GM08714 (cell line): ENCODE results near the gene PDE4B.

Source experiments
- H3K4me3 ChIP-seq: fragments of 200-500 bp; sonication (Bioruptor generic); 2 replicates; pipeline ENCODE4 v1.5.1; 2014; ENCODE audit warnings: mild to moderate bottlenecking, low read length, inconsistent platforms
- ZNF274 ChIP-seq: IDR thresholded peaks from 2 replicates; pipeline ENCODE4 v1.6.1; 2012; ENCODE audit warnings: mild to moderate bottlenecking, low read depth, low read length

The PDE4B gene

GRCh38 chr1:65942476-65942875 is 149.8 kb downstream of the PDE4B start:
- no peak overlapping the region for H3K4me3 ChIP-seq
- TF ChIP-seq ZNF274 = no peak

GRCh38 chr1:65946376-65946775 is 153.7 kb downstream of the PDE4B start:
- H3K4me3 ChIP-seq = no peak overlapping the region
- TF ChIP-seq ZNF274 = no peak

GRCh38 chr1:65946960-65947359 is 154.3 kb downstream of the PDE4B start:
- no peak for TF ChIP-seq ZNF274
- no peak overlapping the region for H3K4me3 ChIP-seq

- TF ChIP-seq ZNF274 = no peak
- H3K4me3 ChIP-seq = no peak overlapping the region
Observed at GRCh38 chr1:65948609-65949229, 156.0 kb downstream of the PDE4B start.

- TF ChIP-seq ZNF274 = no peak
- H3K4me3 ChIP-seq = no peak overlapping the region
Observed at GRCh38 chr1:65949230-65949626, 156.5 kb downstream of the PDE4B start.

- no peak overlapping the region for H3K4me3 ChIP-seq
- TF ChIP-seq ZNF274 = no peak
Observed at GRCh38 chr1:65949933-65950332, 157.2 kb downstream of the PDE4B start.

- TF ChIP-seq ZNF274 = no peak
- H3K4me3 ChIP-seq = no peak overlapping the region
Observed at GRCh38 chr1:65952696-65953095, 160.0 kb downstream of the PDE4B start.

- no peak for TF ChIP-seq ZNF274
- no peak overlapping the region for H3K4me3 ChIP-seq
Observed at GRCh38 chr1:65953170-65953569, 160.5 kb downstream of the PDE4B start.

GRCh38 chr1:65955071-65955470 is 162.4 kb downstream of the PDE4B start:
- TF ChIP-seq ZNF274 = no peak
- no peak overlapping the region for H3K4me3 ChIP-seq

GRCh38 chr1:65955503-65955902 is 162.8 kb downstream of the PDE4B start:
- no peak overlapping the region for H3K4me3 ChIP-seq
- no peak for TF ChIP-seq ZNF274

- TF ChIP-seq ZNF274 = no peak
- H3K4me3 ChIP-seq = no peak overlapping the region
Observed at GRCh38 chr1:65958561-65959350, 166.1 kb downstream of the PDE4B start.

- no peak overlapping the region for H3K4me3 ChIP-seq
- TF ChIP-seq ZNF274 = no peak
Observed at GRCh38 chr1:65959896-65960567, 167.3 kb downstream of the PDE4B start.

GRCh38 chr1:65963156-65963888 is 170.6 kb downstream of the PDE4B start:
- H3K4me3 ChIP-seq = no peak overlapping the region
- no peak for TF ChIP-seq ZNF274

GRCh38 chr1:65964123-65964522 is 171.4 kb downstream of the PDE4B start:
- no peak for TF ChIP-seq ZNF274
- no peak overlapping the region for H3K4me3 ChIP-seq
